Stimulated activated CD4-positive, alpha-beta T cell treated with anti-CD3 and anti-CD28 coated beads, Interleukin-4, amount 100 ng/mL, for 48 hours (primary cell): Measurements from ENCODE around the gene CD1E.
"Not testable (repeated sequence)": the region's sequence is repeated elsewhere in the genome, so short reads cannot be mapped to it uniquely, and the experiment has no call there.

Experiments
- DNase-seq, 2 donors: peaks; one replicate each; pipeline ENCODE4 v3.0.0-alpha.2; 2020; ENCODE audit warnings: low read depth in 2 of 2

The CD1E gene

GRCh38 chr1:158353303-158354075 is at the start of gene CD1E:
Gene CD1E (plus strand): TSS chr1:158353894. CDS start chr1:158353989, 95 bp downstream.
- no peak for DNase-seq

GRCh38 chr1:158310623-158311022 is 43.1 kb upstream of the CD1E start:
- DNase-seq, result no peak

GRCh38 chr1:158311066-158311465 is 42.6 kb upstream of the CD1E start:
- no peak for DNase-seq

GRCh38 chr1:158323866-158324265 is 29.8 kb upstream of the CD1E start:
- no peak for DNase-seq

DNA sequence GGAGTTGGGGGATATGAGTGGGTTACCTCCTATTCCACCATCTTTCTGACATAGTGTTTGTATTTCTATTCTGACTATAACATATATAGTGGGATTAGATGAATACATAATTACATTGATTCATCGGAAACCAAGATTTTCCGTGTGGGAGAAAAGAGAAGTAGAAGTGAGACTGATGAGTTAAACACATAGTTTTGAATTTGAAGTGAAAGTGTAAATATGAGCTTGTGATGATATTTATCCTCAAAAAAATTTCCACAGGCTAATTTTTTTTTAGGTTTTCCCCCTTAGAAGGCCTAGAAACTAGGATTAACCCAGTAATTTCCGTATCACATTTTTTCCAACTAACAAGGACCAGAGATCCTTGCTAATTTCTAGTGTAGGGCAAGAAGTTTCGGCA is 29.3 kb upstream of the CD1E start:
- no peak for DNase-seq

DNA sequence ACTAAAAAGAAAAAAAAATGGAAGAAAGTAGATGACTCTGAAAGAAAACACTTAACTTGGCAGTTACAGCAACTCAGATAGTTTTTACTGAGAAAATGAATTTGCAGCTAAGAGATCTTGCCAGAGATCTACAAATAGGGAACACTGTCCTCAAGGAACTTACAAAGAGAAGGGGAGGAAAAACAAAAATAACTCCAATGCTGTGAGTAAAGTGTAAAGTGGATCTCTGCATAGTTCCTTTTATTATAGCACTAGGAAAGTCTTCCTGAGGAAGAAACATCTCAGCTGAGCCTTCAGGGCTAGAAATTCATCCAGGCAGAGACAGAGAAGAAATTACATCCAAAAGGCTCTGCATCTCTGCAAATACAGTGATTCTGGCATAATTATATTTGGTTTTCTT is 26.2 kb upstream of the CD1E start:
- DNase-seq, result no peak

DNA sequence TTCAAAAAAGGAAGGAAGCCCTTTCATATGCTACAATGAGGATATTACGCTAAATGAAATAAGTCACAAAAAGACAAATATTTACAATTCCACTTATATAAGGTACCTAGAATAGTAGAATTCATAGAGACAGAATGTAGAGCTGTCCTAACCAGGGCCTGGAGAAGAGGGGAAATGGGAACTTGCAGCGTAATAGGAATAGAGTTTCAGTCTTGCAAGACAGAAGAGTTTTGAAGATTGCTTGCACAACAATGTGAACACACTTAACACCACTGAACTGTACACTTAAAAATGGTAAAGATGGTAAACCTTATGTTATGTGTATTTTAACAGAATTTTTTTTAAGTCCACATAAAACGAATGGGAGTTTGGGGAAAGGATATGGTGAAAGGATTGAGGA is 25.3 kb upstream of the CD1E start:
- no peak for DNase-seq

GRCh38 chr1:158329300-158329699 is 24.4 kb upstream of the CD1E start:
- DNase-seq, result no peak

DNA sequence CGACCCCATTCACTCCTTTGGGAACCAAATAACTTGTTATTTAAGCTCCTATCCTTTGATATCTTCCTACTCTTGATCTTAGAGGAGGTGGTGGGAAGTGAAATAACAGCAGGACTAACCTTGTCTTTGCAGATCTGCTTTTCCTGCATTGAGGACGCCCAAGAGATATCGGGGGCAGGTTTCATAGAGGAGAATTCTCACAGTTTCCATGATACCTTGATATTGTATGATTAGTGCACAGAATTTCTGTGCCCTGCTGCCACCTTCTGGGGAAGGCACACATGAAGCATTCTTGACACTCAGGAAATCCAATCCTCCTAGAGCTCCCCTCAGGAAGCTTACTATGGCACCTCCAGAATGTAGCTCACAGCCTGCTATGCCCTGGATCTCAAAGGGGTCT is 24.0 kb upstream of the CD1E start:
- DNase-seq, result no peak

DNA sequence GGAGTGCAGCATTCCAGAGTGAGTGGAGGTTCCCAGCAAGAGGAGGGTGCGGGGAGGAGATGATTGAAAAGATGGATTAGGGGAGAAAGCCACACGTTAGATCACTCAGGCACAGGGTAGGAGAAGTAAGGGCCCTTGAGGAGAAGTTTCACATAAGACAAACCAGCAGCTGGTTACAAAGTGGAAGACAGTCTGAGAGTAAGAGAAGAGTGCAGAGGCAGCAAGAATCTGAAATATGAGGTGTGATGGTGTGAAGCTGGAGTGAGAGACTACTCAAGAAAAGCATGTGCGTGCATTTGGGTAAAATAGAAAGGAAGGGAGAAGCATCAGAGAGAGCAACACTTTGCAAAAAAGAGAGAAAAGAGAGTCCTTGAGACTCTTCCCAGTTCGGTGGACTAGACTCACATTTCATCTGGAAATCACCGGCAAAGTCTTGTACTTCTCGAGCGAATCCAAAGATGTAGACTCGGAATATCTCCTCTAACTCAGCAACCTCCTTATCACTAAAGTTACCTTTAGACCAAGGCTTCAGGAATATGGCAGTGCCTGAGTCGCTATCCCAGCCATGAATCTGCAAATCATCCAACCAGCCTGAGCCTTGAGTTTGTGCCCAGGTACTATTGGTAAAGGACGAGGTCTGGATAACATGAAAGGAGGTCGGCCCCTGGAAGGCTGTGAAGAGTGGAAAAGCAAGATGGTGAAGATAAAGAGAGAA is 23.1 kb upstream of the CD1E start:
- no peak for DNase-seq

DNA sequence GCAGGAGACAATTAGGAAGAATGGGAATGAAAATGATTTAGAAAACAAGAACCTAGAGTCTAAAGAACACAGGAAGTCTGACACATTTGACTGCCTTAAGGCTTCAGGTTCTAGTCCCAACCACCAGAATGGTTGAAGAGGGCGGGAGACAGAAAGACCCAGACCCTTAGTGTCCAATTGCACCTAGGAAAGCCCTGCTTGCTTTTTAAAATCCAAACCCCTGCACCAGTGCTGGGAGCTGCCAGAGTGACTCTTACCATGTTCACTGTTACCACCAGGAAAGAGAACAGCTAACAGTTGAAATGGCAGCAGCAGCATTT is 22.6 kb upstream of the CD1E start:
- DNase-seq, result no peak

- DNase-seq, result no peak
Observed at GRCh38 chr1:158331481-158332150, 22.1 kb upstream of the CD1E start, which contains the start of gene CD1B. Gene CD1B (minus strand): TSS chr1:158331531. CDS start chr1:158331423, 108 bp downstream.

DNA sequence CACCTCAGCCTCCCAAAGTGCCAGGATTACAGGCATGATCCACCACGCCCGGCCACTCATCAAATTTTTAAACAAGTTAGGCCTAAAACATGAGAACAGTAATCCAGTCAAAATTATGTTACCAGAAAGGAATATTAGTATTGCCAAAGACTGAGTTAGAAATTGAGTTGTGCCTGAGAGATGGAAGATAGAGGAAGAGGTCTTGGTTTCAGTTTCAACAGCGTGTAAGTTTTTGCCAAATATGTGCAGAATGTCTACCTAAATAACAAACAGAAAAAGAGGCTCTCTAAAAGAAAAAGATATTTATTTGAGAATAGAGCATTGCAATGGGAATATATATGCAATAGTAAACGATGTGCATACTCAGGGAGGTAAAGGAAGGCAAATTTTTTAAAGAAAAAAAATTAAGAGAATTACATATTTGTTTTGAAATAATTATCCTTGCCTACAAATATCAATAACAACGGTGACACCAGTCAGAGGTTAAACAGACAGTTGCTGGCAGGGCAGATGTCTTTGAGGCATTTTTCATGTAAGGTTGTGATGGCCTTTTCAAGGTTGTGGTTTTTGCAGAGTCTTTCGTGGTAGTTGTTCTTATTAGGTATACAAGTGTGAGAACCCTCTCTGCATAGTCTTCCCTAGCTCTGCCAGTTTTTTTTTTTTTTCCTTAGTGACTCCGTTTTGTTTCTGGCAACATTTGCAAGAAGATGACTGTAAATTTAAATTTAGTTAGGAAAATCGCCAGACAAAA is 20.1 kb upstream of the CD1E start:
- no peak for DNase-seq

DNA sequence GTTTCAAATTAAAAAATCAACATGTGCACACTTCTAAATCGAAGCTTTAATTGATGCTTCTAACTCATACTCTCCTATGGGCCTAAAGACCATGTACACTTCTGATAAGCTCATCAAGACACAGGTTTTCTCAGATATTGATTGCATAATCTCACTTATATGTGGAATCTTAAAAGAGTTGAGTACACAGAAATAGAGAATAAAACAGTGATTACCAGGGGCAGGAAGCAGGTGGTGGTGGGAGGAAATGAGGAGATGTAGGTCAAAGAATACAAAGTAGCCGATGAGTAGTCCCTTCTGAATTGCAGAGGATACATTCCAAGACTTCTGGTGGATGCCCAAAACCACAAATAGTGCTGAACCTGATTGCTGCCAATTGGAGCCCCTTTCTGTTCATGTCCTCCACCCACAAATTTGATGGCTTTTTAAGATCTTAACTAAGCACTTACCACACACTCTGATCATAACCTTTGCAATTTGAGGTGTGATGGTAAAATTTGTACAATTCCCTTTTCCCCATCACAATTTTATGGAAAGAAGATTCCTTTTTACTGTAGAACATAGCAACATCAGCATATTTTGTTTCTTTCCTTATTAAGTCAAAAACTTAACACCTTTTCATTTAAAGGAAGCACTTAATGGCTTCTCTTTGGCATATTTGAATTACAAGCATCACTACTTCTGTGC is 19.0 kb upstream of the CD1E start:
- no peak for DNase-seq

DNA sequence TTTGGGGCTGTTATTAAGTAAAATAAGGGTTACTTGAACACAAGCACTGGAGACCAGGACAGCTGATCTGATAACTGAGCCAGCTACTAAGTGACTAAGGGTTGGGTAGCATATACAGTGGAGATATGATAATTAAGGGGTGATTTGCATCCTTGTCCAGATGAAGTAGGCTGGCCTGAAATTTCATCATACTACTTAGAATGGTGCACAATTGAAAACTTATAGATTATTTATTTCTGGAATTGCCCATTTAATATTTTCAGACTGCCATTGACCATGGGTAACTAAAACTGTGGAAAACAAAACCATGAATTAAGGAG is 18.5 kb upstream of the CD1E start:
- DNase-seq, result no peak

- not testable (repeated sequence) for DNase-seq
Observed at GRCh38 chr1:158336413-158336812, 17.3 kb upstream of the CD1E start.

- DNase-seq, result not testable (repeated sequence)
Observed at GRCh38 chr1:158348946-158349345, 4.7 kb upstream of the CD1E start.

- DNase-seq, result no peak
Observed at GRCh38 chr1:158354255-158354654, 561 bp downstream of the CD1E start.

DNA sequence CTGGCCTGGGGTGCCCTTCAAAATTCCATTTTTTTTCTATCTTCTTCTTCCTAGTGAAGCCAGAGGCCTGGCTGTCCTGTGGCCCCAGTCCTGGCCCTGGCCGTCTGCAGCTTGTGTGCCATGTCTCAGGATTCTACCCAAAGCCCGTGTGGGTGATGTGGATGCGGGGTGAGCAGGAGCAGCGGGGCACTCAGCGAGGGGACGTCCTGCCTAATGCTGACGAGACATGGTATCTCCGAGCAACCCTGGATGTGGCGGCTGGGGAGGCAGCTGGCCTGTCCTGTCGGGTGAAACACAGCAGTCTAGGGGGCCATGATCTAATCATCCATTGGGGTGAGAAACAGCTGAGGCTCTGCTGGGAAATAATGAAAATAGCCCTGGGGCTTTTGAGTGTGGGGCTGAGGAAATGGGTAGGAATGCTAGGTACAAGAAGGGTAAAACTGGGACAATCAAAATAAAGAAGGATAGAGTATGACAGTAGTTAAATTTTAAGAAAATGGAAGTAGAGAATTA is 2.1 kb downstream of the CD1E start:
- no peak for DNase-seq

DNA sequence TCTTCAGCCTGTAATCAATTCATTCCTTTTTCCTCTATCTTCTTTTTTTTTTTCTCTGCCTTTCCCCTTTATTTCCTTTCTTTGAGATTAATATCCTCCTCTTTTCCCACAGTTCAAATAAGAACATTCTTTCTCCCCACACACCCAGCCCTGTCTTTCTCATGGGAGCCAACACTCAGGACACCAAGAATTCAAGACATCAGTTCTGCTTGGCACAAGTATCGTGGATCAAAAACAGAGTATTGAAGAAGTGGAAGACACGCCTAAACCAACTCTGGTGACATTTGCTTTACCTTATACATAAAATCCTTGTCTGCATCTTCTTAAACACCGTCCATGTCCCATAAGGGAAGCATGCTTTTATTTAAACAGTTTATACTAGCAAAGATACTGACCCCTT is 2.9 kb downstream of the CD1E start:
- DNase-seq, result no peak

GRCh38 chr1:158357441-158357840 is 3.7 kb downstream of the CD1E start:
- no peak for DNase-seq

DNA sequence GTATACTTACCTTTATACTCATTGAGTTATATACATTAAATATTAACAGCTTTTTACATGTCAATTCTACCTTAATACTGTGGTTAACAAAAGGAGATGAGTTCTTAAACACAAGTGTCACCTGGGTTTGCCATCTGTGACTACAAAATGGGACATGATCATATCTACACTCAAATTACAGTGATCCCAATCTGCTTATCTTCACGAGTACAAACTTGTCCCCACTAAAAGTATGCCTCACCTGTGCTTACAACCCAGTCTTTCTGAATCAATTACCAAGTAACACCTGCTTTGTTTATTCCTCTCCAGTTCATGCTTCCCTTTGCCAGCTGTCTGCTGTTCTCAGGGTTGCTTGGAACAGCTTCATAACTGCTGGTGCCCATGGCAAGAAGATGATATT is 8.8 kb downstream of the CD1E start:
- no peak for DNase-seq
